SU-DHL-6 (cell line): Measurements from ENCODE around the gene PER2.

Experiments
- H2AFZ ChIP-seq: fragments of 200-600 bp; sonication (generic); 2 replicates; pipeline ENCODE4 v1.6.1; 2014; ENCODE audit warnings: low read depth, mild to moderate bottlenecking, moderate library complexity, mixed read lengths, antibody characterized with exemption, low read length; ENCODE audit not compliant: severe bottlenecking
- H3F3A ChIP-seq: fragments of 200-600 bp; shearing (Covaris generic); 2 replicates; pipeline ENCODE4 v1.6.0; 2016; ENCODE audit warnings: antibody characterized with exemption, mild to moderate bottlenecking; ENCODE audit not compliant: insufficient read depth
- H3K27ac ChIP-seq: fragments of 200-600 bp; sonication (generic); 2 replicates; pipeline ENCODE4 v1.5.1; 2016; ENCODE audit warnings: low read depth, mild to moderate bottlenecking, low read length, moderate library complexity, mixed read lengths
- H3K27me3 ChIP-seq: fragments of 200-600 bp; sonication (generic), shearing (Covaris generic); 2 replicates; pipeline ENCODE4 v1.6.0; 2014; ENCODE audit warnings: mild to moderate bottlenecking, low read length
- H3K36me3 ChIP-seq: fragments of 200-600 bp; sonication (generic); 2 replicates; pipeline ENCODE4 v1.6.1; 2014; ENCODE audit warnings: mild to moderate bottlenecking, low read length, mixed read lengths
- H3K4me2 ChIP-seq: fragments of 300-600, 200-600 bp; shearing (Covaris generic), sonication (generic); 2 replicates; pipeline ENCODE4 v1.6.0; 2014; ENCODE audit warnings: low read length, low read depth, mild to moderate bottlenecking; ENCODE audit not compliant: poor library complexity, severe bottlenecking
- H3K4me3 ChIP-seq: fragments of 200-600 bp; sonication (generic); 2 replicates; pipeline ENCODE4 v1.5.1; 2014; ENCODE audit warnings: antibody characterized with exemption, low read length, mild to moderate bottlenecking, mixed read lengths; ENCODE audit not compliant: insufficient read depth, poor library complexity, severe bottlenecking
- H3K79me2 ChIP-seq: fragments of 200-600 bp; sonication (generic); 2 replicates; pipeline ENCODE4 v1.6.1; 2014; ENCODE audit warnings: mild to moderate bottlenecking, low read length, moderate library complexity; ENCODE audit not compliant: insufficient read depth
- H3K9ac ChIP-seq: fragments of 200-600 bp; sonication (generic); 2 replicates; pipeline ENCODE4 v1.7.0; 2014; ENCODE audit warnings: mild to moderate bottlenecking, low read length
- H3K9me2 ChIP-seq: fragments of 200-600 bp; sonication (generic); replicated peaks from 2 replicates; pipeline ENCODE4 v1.6.1; 2014; ENCODE audit warnings: low read length; ENCODE audit not compliant: insufficient read depth
- H3K9me3 ChIP-seq: fragments of 200-600 bp; sonication (generic); 2 replicates; pipeline ENCODE4 v1.6.1; 2014; ENCODE audit warnings: low read length, mixed read lengths; ENCODE audit not compliant: insufficient read depth
- H4K20me1 ChIP-seq: fragments of 200-600 bp; sonication (generic); 2 replicates; pipeline ENCODE4 v1.6.1; 2014; ENCODE audit warnings: low read depth, mild to moderate bottlenecking, antibody characterized with exemption, low read length, moderate library complexity, mixed read lengths
- CTCF ChIP-seq: fragments of 200-600 bp; sonication (generic); IDR thresholded peaks from one replicate; pipeline ENCODE4 v1.5.1; 2017; ENCODE audit warnings: antibody characterized with exemption, mild to moderate bottlenecking, low read length, moderate library complexity; ENCODE audit not compliant: insufficient read depth, poor library complexity, severe bottlenecking
- EZH2phosphoT487 ChIP-seq: fragments of 200-600 bp; sonication (generic), shearing (Covaris generic); conservative IDR thresholded peaks from 2 replicates; pipeline ENCODE4 v1.6.1; 2018; ENCODE audit warnings: mild to moderate bottlenecking, antibody characterized with exemption, low read length, moderate library complexity, mixed read lengths

PER2 gene

GRCh38 chr2:238238766-238239542 lies 49.5 kb downstream of the PER2 start:
- Histone ChIP-seq H3K4me2 (peak overlapping the region; percentile 34), H3K27me3 (no peaks in the 10 kb centered on the region), H3K27ac (no peak overlapping the region), H3F3A (peaks cover 10% of the 10 kb centered on the region; the same call in 1 of the 2 replicates), H3K79me2 (no peaks in the 10 kb centered on the region), H3K9ac (peak overlapping the region; percentile 62; the same call in 1 of the 2 replicates), H2AFZ (no peak overlapping the region), H3K36me3 (no peaks in the 10 kb centered on the region), H3K9me2 (no peaks in the 10 kb centered on the region), H3K4me3 (no peak overlapping the region), H3K9me3 (no peaks in the 10 kb centered on the region), H4K20me1 (no peaks in the 10 kb centered on the region)
- TF ChIP-seq EZH2phosphoT487 (no peak), CTCF (peak; percentile 19)

- Histone ChIP-seq H3K4me2 (no peak overlapping the region), H4K20me1 (no peaks in the 10 kb centered on the region), H2AFZ (no peak overlapping the region), H3K36me3 (no peaks in the 10 kb centered on the region), H3K27me3 (no peaks in the 10 kb centered on the region), H3K9me2 (no peaks in the 10 kb centered on the region), H3K79me2 (no peaks in the 10 kb centered on the region), H3K9me3 (no peaks in the 10 kb centered on the region), H3K27ac (no peak overlapping the region), H3F3A (peaks cover 7% of the 10 kb centered on the region; the same call in 1 of the 2 replicates), H3K4me3 (no peak overlapping the region), H3K9ac (no peak overlapping the region)
- TF ChIP-seq EZH2phosphoT487 (no peak), CTCF (no peak)
Observed at GRCh38 chr2:238238311-238238765, 50.1 kb downstream of the PER2 start.

GRCh38 chr2:238237431-238238135 lies 50.8 kb downstream of the PER2 start:
- no peak overlapping the region for H2AFZ ChIP-seq
- no peaks in the 10 kb centered on the region for H3K79me2 ChIP-seq
- no peaks in the 10 kb centered on the region for H3K9me3 ChIP-seq
- H4K20me1 ChIP-seq, result no peaks in the 10 kb centered on the region
- H3F3A ChIP-seq, result peaks cover 7% of the 10 kb centered on the region; the same call in 1 of the 2 replicates
- TF ChIP-seq EZH2phosphoT487, result no peak
- no peak overlapping the region for H3K9ac ChIP-seq
- H3K27ac ChIP-seq, result no peak overlapping the region
- H3K9me2 ChIP-seq, result no peaks in the 10 kb centered on the region
- no peaks in the 10 kb centered on the region for H3K27me3 ChIP-seq
- no peaks in the 10 kb centered on the region for H3K36me3 ChIP-seq
- H3K4me2 ChIP-seq, result no peak overlapping the region
- H3K4me3 ChIP-seq, result no peak overlapping the region
